ENCODE data around the gene NAAA. TPM values are rescaled to one million over a fixed set of nuclear protein-coding genes. Genes with fewer than 3 reads are reported as not detected.
A peak's percentile ranks its signal among the peaks of the same experiment; 100 is the strongest.

Gene NAAA
- total and polyA plus RNA-seq, 9 of the 15 experiments (the other 6 are each of a cell fraction or from before 2014, with no cell fraction given), result 1.3 to 7.9 (median 5.9) TPM

- Histone ChIP-seq H3K79me2 (ENCODE audit: control insufficient read depth, insufficient read depth, low read length) (no peaks in the 10 kb centered on the region), H3K4me2 (ENCODE audit: insufficient read depth, low read length) (no peak within 1 kb of the TSS), H3K9me3 (replicated peaks; ENCODE audit: control insufficient read depth, insufficient read depth, low read depth, low read length) (no peaks in the 10 kb centered on the region), H3K9me1 (ENCODE audit: control insufficient read depth, insufficient read depth, low read length) (no peaks in the 10 kb centered on the region), H3K27me3 (ENCODE audit: control insufficient read depth in 2 of 2, insufficient read depth in 2 of 2, low read length in 2 of 2) (peaks cover 2 to 7% of the 10 kb centered on the region in 2 experiments; a peak in 2 of 5 replicates), H3K27ac (ENCODE audit: extremely low read depth, low read depth, low read length) (no peak within 1 kb of the TSS), H3K36me3 (ENCODE audit: control insufficient read depth, insufficient read depth, low read length) (no peaks in the 10 kb centered on the region), H3K4me1 (replicated peaks in 1 of 2; ENCODE audit: control insufficient read depth in 2 of 2, insufficient read depth in 2 of 2, low read length in 2 of 2) (no peaks in the 10 kb centered on the region), H3K9ac (ENCODE audit: insufficient read depth in 1 of 2, low read depth in 2 of 2, low read length in 2 of 2) (no peak within 1 kb of the TSS), H2AFZ (ENCODE audit: low read depth, low read length) (no peak within 1 kb of the TSS), H4K20me1 (replicated peaks; ENCODE audit: control insufficient read depth, insufficient read depth, low read length) (no peaks in the 10 kb centered on the region), H3K4me3 (no peak within 1 kb of the TSS)
- no TSS peak for BruUV-seq (replicated peaks)
- CTCF ChIA-PET (ENCODE audit: low intra/inter-chr PET ratio), result no interaction called here
- no peak for TF ChIP-seq ARID2 (IDR thresholded peaks at IDR 0.05)
- TF ChIP-seq YBX1 (IDR thresholded peaks at IDR 0.05), result no peak
- TF ChIP-seq SAFB2 (IDR thresholded peaks at IDR 0.05; ENCODE audit: borderline replicate concordance, low read depth, low read length, severe bottlenecking), result no peak
- no peak for TF ChIP-seq VEZF1 (CRISPR knock-in tag; IDR thresholded peaks at IDR 0.05)
- no peak for TF ChIP-seq ZNF778 (CRISPR knock-in tag; IDR thresholded peaks at IDR 0.05)
- TF ChIP-seq BCL6 (CRISPR knock-in tag; IDR thresholded peaks at IDR 0.05), result no peak
- no peak for TF ChIP-seq NUFIP1 (IDR thresholded peaks at IDR 0.05; ENCODE audit: partially characterized antibody)
- TF ChIP-seq ZNF134 (CRISPR knock-in tag; conservative IDR thresholded peaks at IDR 0.05), result no peak
- no peak for TF ChIP-seq SRSF7 (optimal IDR thresholded peaks at IDR 0.05; ENCODE audit: low read depth, low read length)
- no peak for TF ChIP-seq ELF1 (tag; IDR thresholded peaks at IDR 0.05)
- no peak for TF ChIP-seq RFX1 (IDR thresholded peaks at IDR 0.05)
- TF ChIP-seq GMEB1 (CRISPR knock-in tag; IDR thresholded peaks at IDR 0.05), result no peak
- TF ChIP-seq MCM2 (IDR thresholded peaks at IDR 0.05; ENCODE audit: low read depth), result no peak
- TF ChIP-seq CGGBP1 (CRISPR knock-in tag; IDR thresholded peaks at IDR 0.05), result no peak
- no peak for TF ChIP-seq TAF7 (tag; IDR thresholded peaks at IDR 0.05)
- TF ChIP-seq TCF15 (CRISPR knock-in tag; IDR thresholded peaks at IDR 0.05), result no peak
- TF ChIP-seq HES1 (IDR thresholded peaks at IDR 0.05; ENCODE audit: low read depth), result no peak
- no peak for TF ChIP-seq ZNF212 (CRISPR knock-in tag; IDR thresholded peaks at IDR 0.05)
- in situ Hi-C loops (cut with MboI), result no loop called here
- no peak for FAIRE-seq
- intact Hi-C loops (cut with micrococcal nuclease), result no loop called here
- POLR2A ChIA-PET, result no interaction called here
- peak; percentile 32; the same call in 1 of the 3 replicates for ATAC-seq
- 3% methylated on average over 5 of the region's 5 CpGs for WGBS (ENCODE audit: insufficient coverage, low coverage, missing lambda C conversion rate)
- no peak for DNase-seq (ENCODE audit: extremely low read depth in 1 of 4, low spot score in 3 of 4)
These were observed 38.5 kb downstream of the NAAA start, which contains the start of gene PPEF2 for GRCh38 chr4:75902352-75902751. Gene PPEF2, minus strand, starts transcription at chr4:75902452. Its CDS starts 6,127 bp downstream, at chr4:75896325.

Measured in K562 (cell line).